T-helper 2 cell (primary cell): ENCODE data around the gene FBXW5.
A peak's percentile ranks its signal among the peaks of the same experiment; 100 is the strongest.

Source experiments
- DNase-seq, 5 experiments: peaks; one replicate each; pipeline versions ENCODE4 v3.0.0 to v3.0.0-alpha.2; 2012 to 2022

FBXW5 gene

DNA sequence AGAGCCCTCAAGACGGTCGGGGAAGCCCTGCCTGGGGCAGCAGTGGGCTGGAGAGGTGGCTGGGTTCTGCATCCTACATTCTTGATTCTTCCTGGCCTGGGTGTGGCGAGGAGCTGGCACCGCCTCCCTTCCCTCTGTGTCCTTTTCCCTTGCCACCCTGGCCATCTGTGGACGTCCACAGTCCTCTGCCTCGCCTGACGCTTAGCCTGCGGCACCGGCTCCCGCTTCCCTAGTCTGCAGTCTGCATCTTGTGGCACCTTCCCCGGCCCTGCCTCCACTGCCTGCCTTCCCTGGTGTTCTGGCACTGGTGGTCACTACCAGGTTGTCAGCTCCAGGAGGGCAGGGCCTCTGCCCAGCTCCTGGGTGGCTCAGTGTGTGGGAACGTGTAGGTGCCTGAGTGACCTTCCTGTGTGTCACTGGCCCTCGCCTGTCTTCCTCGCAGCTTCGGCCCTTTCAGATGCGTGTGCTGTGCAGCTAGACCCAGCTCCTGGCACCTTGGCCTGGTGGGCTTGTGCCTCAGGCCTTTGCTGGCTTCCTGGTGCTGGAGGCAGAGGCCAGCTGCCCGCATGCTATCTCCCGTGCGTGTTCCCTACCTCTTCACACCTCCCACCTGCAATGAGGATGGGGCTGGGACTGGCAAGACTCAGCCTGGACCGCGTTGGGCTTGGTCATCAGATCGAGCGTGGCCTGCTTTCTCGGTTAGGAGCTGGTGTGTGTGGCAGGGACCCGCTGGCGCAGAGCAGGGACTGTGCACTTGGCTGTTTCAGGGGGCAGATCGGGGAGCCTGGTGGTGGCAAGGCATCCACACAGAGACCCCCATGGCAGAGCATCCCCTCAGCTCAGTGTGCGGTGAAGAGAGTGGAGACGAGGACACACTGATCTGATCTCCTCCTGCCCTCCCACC, 37.3 kb downstream of the FBXW5 start:
- DNase-seq, result no peak

DNA sequence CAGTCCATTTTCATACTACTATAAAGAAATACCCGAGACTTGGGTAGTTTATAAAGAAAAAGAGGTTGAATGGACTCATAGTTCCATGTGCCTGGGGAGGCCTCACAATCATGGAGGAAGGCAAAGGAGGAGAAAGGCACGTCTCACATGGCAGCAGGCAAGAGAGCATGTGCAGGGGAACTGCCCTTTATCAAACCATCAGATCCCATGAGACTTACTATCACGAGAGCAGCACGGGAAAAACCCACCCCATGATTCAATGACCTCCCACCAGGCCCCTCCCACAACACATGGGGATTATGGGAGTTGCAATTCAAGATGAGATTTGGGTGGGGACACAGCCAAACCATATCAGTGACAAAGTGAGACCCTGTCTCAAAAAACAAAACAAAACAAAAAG, 38.3 kb downstream of the FBXW5 start:
- no peak for DNase-seq

- peak in 2 of 5 experiments; percentile 26 to 62 for DNase-seq
These were observed 41.4 kb downstream of the FBXW5 start for GRCh38 chr9:136903041-136903554.

GRCh38 chr9:136902259-136902821, 42.2 kb downstream of the FBXW5 start:
- peak; percentile 54 to 92 (median 82) for DNase-seq

- DNase-seq, result peak; percentile 40 to 87 (median 63)
These were observed 42.9 kb downstream of the FBXW5 start for GRCh38 chr9:136901516-136902258.

DNA sequence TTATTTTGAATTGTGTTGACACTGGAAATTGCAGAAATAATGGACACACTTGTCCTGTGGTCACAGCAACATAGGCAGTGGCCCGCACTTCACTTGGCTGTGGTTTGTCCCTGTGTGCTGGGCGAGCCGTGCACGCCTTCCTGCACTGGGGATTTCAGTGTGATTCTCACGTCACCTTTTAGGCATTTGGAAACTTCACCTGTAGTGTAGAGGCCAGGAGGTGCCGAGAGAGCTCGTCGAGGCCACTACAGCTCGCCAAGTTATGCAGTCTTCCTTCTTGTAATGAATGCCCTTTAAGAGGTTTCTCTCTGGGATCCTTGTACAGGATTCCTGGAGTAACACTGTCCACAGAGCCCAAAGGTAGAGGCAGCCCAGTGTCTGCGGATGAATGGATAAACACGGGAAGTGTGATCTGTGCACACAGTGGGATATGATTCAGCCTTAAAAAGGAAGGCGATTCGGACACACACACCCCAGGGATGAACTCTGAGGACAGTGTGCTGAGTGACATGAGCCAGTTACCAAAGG, 43.5 kb downstream of the FBXW5 start:
- DNase-seq, result no peak

DNA sequence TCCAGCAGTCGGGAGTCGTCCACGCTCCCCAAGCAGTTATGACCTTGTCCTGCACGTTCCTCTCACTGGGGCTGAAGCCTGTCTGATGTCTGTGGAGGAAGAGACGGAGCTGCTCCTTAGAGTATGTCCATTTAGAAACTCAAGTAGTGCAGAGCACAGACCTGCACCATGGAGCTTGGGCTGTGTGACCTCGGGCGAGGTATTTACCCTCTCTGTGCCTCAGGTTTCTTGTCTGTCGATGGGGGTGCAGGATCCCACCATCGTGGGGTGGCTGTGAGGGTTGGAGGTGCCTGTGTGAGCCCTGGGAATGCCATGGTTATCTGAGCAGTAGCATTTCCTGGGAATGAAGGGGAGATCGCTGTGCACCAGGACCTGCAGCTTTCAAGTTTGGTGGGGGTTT, 44.0 kb downstream of the FBXW5 start:
- no peak for DNase-seq

DNA sequence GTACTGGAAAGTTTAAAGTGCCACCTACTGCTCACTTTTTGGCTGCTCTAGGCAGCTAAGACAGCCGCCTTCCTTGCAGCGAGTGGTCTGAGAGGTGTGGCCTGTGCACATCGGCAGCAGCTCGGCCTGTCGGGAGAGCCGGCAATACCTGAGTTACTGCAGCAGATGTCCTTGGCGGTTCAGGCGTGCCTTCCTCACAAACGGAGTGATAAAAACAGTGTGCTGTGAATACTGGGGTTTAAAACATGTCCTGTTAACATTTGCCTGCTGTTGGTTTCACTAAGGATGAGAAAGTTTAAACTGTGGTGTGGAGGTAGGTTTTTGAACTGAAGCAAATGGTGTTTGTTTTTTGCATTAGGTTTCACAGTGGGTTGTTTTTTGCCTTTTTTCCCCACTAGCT, 45.3 kb downstream of the FBXW5 start:
- DNase-seq, result no peak

DNA sequence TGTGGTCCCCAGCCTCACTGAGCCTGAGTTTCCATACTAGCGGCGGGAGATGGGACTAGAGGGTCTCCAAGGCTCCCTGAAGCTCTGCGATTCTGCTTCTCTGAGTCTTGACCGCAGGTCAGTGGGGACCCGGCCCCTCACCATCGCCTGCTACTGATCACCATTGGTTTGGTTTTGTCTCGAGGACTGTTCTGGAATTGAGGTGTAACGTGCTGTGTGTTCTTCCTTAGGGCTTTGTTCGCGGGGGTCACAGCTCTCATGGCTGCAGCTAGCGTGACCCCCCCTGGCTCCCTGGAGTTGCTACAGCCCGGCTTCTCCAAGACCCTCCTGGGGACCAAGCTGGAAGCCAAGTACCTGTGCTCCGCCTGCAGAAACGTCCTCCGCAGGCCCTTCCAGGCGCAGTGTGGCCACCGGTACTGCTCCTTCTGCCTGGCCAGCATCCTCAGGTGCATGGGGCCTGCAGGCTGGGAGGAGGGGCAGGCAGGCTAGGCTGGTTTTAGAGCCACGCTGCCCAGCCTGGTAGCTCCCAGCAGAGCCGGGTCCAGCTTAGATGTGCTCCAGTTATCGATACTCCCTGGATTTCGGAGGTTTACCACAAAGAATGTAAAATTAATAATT, 45.9 kb downstream of the FBXW5 start:
- DNase-seq, result no peak

GRCh38 chr9:136896027-136896426, 48.5 kb downstream of the FBXW5 start:
- no peak for DNase-seq

- no peak for DNase-seq
These were observed 53.9 kb downstream of the FBXW5 start for GRCh38 chr9:136890661-136891060.
